ENCODE measurements around the gene GJA3. TPM values are rescaled to one million over a fixed set of nuclear protein-coding genes. Genes with fewer than 3 reads are reported as not detected.

Gene GJA3
- total RNA-seq, 4 donors from 2014 or later, result not detected

- TF ChIP-seq, protein P1, sequence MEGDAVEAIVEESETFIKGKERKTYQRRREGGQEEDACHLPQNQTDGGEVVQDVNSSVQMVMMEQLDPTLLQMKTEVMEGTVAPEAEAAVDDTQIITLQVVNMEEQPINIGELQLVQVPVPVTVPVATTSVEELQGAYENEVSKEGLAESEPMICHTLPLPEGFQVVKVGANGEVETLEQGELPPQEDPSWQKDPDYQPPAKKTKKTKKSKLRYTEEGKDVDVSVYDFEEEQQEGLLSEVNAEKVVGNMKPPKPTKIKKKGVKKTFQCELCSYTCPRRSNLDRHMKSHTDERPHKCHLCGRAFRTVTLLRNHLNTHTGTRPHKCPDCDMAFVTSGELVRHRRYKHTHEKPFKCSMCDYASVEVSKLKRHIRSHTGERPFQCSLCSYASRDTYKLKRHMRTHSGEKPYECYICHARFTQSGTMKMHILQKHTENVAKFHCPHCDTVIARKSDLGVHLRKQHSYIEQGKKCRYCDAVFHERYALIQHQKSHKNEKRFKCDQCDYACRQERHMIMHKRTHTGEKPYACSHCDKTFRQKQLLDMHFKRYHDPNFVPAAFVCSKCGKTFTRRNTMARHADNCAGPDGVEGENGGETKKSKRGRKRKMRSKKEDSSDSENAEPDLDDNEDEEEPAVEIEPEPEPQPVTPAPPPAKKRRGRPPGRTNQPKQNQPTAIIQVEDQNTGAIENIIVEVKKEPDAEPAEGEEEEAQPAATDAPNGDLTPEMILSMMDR (IDR thresholded peaks at IDR 0.05; ENCODE audit: low read depth), result no peak
Observed at GRCh38 chr13:20124303-20124702, 36.5 kb downstream of the GJA3 start.

DNA sequence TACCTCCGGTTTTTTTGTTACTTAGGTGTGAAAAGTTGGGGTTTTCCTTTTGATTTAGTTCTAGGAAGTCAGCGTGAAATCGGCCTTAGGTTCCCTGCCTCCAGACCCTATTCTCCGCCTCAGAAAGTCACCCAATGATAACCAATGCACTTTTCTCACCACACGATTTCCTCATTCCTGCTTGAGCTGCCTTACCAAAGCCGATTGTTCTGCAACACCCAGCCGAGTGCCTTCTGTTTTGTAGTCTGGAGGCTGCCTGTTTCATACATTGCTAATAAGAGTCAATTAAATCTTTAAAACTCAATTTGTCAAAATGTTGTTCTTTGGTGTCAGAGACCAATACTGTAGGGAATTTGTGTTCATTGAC, 39.7 kb downstream of the GJA3 start:
- TF ChIP-seq, protein P1 (IDR thresholded peaks at IDR 0.05; ENCODE audit: low read depth), result no peak

- TF ChIP-seq, protein P1 (IDR thresholded peaks at IDR 0.05; ENCODE audit: low read depth), result no peak
Observed at GRCh38 chr13:20119960-20120359, 40.9 kb downstream of the GJA3 start.

DNA sequence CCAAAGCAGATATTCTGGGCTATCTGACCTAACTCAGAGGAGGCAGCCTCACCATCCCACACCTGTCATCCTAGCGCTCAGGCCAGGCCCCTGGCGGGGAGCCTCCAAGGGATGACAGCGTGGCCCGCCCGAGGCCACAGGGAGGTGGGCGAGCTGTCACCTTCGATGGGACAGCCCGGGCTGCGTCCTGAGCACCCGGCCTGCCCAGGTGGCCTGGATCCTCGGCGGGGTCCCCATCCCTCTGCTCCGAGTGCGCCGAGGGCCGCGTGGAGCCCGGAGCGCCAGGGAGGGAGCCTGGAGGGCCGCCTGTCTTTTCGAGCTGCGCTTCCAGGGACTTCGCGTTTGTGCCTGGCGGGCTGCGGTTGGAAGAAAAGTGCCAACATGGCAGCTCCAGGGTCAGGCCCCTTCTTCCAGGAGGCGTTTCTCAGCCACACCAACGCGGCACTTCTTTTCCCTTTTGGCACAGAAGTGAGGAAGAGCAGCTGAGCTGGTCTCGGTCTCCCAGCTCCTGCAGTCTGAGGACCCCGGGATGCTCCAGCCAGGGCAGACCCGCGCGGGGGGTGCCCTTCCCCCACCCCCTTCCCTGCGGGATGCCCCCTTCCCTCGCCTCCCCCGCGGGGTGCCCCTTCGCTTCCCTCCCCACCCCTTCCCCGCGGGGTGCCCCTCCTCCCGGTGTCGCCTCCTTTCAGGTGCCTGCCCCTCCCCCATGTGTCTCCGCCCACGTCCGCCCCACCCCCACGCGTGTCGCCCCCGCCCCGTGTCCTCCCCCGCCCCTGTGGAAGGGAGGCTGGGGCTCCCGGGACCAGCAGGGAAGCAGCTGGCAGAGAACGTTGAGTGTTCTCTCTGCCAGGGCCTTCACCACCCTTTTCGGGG, 42.3 kb downstream of the GJA3 start:
- TF ChIP-seq, protein P1 (IDR thresholded peaks at IDR 0.05; ENCODE audit: low read depth), result no peak

DNA sequence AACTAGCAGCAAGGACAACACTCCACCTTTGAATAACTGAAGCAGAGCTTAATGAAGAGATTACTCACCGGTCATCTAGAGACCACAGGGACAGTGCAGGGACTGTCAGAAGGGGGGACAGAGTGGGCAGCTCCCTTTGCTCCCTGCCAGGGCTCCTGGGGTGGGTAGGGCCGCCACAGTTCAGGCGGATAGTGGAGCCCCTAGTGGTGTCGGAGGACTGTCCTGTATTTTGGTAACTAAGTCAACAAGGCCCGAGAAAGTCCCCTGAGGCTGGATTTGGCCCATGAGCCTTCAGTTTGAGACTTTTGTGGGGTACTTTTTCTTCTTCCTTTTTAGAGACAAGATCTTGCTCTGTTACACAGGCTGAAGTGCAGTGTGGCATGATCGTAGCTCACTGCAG, 44.6 kb downstream of the GJA3 start:
- TF ChIP-seq, protein P1 (IDR thresholded peaks at IDR 0.05; ENCODE audit: low read depth), result no peak

GRCh38 chr13:20114066-20114610, 46.7 kb downstream of the GJA3 start:
- TF ChIP-seq, protein P1 (IDR thresholded peaks at IDR 0.05; ENCODE audit: low read depth), result no peak

GRCh38 chr13:20109037-20109436, 51.8 kb downstream of the GJA3 start:
- TF ChIP-seq, protein P1 (IDR thresholded peaks at IDR 0.05; ENCODE audit: low read depth), result no peak

All from subcutaneous adipose tissue (tissue), 4 donors.